ENCODE data around the gene CA14.
"Not testable (repeated sequence)": the region's sequence is repeated elsewhere in the genome, so short reads cannot be mapped to it uniquely, and the experiment has no call there.

CA14 gene

GRCh38 chr1:150281758-150282557, 24.4 kb downstream of the CA14 start, which contains the start of gene CIART:
Gene CIART, plus strand, starts transcription at chr1:150282554. Its CDS starts 714 bp downstream, at chr1:150283268.
- DNase-seq (ENCODE audit: low read depth), result peak; percentile 35

- DNase-seq (ENCODE audit: low read depth), result no peak
These were observed 25.0 kb downstream of the CA14 start for GRCh38 chr1:150282558-150282958.

- no peak for DNase-seq (ENCODE audit: low read depth)
These were observed 25.7 kb downstream of the CA14 start for GRCh38 chr1:150283260-150283659.

- DNase-seq (ENCODE audit: low read depth), result no peak
These were observed 30.8 kb downstream of the CA14 start for GRCh38 chr1:150288382-150288781.

GRCh38 chr1:150288822-150289221, 31.2 kb downstream of the CA14 start:
- no peak for DNase-seq (ENCODE audit: low read depth)

GRCh38 chr1:150293433-150294253, 36.1 kb downstream of the CA14 start, which contains the start of gene MRPS21:
Gene MRPS21, plus strand, starts transcription at chr1:150293861. Its CDS starts 506 bp downstream, at chr1:150294367.
- DNase-seq (ENCODE audit: low read depth), result peak; percentile 79

- no peak for DNase-seq (ENCODE audit: low read depth)
These were observed 37.9 kb downstream of the CA14 start for GRCh38 chr1:150295476-150295875.

GRCh38 chr1:150299716-150300115, 42.1 kb downstream of the CA14 start:
- DNase-seq (ENCODE audit: low read depth), result no peak

GRCh38 chr1:150302338-150302737, 44.8 kb downstream of the CA14 start:
- no peak for DNase-seq (ENCODE audit: low read depth)

- no peak for DNase-seq (ENCODE audit: low read depth)
These were observed 45.3 kb downstream of the CA14 start for GRCh38 chr1:150302902-150303301.

- DNase-seq (ENCODE audit: low read depth), result not testable (repeated sequence)
These were observed 51.0 kb downstream of the CA14 start for GRCh38 chr1:150308585-150308984.

- no peak for DNase-seq (ENCODE audit: low read depth)
These were observed 52.4 kb downstream of the CA14 start for GRCh38 chr1:150309758-150310508.

- no peak for DNase-seq (ENCODE audit: low read depth)
These were observed 54.2 kb downstream of the CA14 start for GRCh38 chr1:150311762-150312161.

All from stimulated activated CD8-positive, alpha-beta memory T cell treated with anti-CD3 and anti-CD28 coated beads, Interleukin-7, amount 100 ng/mL, for 24 hours (primary cell).